ENCODE data around the gene RBCK1. TPM values are rescaled to one million over a fixed set of nuclear protein-coding genes. Genes with fewer than 3 reads are reported as not detected.

Gene RBCK1
- total RNA-seq, 1 experiment from 2014 or later: 46.8 TPM

- H3K23me2 ChIP-seq (ENCODE audit: insufficient read length, low read depth, low read length, poor library complexity, severe bottlenecking): no peaks in the 10 kb centered on the region
- no peak overlapping the region for H4K91ac ChIP-seq (ENCODE audit: insufficient read length, low read depth, low read length)
- H2AK5ac ChIP-seq (ENCODE audit: insufficient read length, low read length): no peak overlapping the region
- H3K4me1 ChIP-seq (ENCODE audit: insufficient read depth, low read length): no peaks in the 10 kb centered on the region
- no CpG with 5 or more reads among the region's 1 CpG for WGBS (ENCODE audit: extremely low coverage, insufficient read length, low lambda C conversion rate)
- no peak overlapping the region for H3K9ac ChIP-seq (ENCODE audit: extremely low read depth, insufficient read length, low read length)
- H2BK20ac ChIP-seq (ENCODE audit: low read depth, low read length, poor library complexity, severe bottlenecking): no peak overlapping the region
- Mint-ChIP-seq H3K9me3 (peaks cover 43 to 45% of the 10 kb centered on the region in 2 experiments), H3K4me1 (no peaks in the 10 kb centered on the region), H3K27ac (no peak overlapping the region), H3K36me3 (ENCODE audit: insufficient read depth in 1 of 3, low read depth in 3 of 3) (peaks cover 22 to 53% (median 28%) of the 10 kb centered on the region in 3 experiments), H3K27me3 (ENCODE audit: low read depth) (peaks cover 33% of the 10 kb centered on the region), H3K4me3 (no peak overlapping the region)
- no peak overlapping the region for H3K14ac ChIP-seq (ENCODE audit: insufficient read depth, low read length)
- no peak overlapping the region for H3K4ac ChIP-seq (ENCODE audit: low read depth, low read length)
- no peak overlapping the region for H2BK5ac ChIP-seq (ENCODE audit: insufficient read length, low read length)
- H3K27ac ChIP-seq (ENCODE audit: insufficient read length, low read depth, low read length): no peak overlapping the region
- H4K8ac ChIP-seq (replicated peaks; ENCODE audit: insufficient read length, low read depth, low read length): no peak overlapping the region
- H3K79me2 ChIP-seq (ENCODE audit: insufficient read depth, low read length): no peaks in the 10 kb centered on the region
- DNase-seq: no peak
- no peaks in the 10 kb centered on the region for H4K20me1 ChIP-seq (ENCODE audit: control insufficient read depth, insufficient read depth, insufficient read length)
- H3K23ac ChIP-seq (ENCODE audit: insufficient read length, low read depth, low read length): no peak overlapping the region
- no peak overlapping the region for H3K4me2 ChIP-seq (ENCODE audit: insufficient read depth, insufficient read length, low read length)
- H3K56ac ChIP-seq (ENCODE audit: insufficient read length, low read depth, low read length): no peak overlapping the region
- TF ChIP-seq, protein P1, sequence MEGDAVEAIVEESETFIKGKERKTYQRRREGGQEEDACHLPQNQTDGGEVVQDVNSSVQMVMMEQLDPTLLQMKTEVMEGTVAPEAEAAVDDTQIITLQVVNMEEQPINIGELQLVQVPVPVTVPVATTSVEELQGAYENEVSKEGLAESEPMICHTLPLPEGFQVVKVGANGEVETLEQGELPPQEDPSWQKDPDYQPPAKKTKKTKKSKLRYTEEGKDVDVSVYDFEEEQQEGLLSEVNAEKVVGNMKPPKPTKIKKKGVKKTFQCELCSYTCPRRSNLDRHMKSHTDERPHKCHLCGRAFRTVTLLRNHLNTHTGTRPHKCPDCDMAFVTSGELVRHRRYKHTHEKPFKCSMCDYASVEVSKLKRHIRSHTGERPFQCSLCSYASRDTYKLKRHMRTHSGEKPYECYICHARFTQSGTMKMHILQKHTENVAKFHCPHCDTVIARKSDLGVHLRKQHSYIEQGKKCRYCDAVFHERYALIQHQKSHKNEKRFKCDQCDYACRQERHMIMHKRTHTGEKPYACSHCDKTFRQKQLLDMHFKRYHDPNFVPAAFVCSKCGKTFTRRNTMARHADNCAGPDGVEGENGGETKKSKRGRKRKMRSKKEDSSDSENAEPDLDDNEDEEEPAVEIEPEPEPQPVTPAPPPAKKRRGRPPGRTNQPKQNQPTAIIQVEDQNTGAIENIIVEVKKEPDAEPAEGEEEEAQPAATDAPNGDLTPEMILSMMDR (conservative IDR thresholded peaks at IDR 0.05): no peak
- no peak overlapping the region for H3K18ac ChIP-seq (ENCODE audit: insufficient read length, low read depth, low read length)
- H4K5ac ChIP-seq (ENCODE audit: insufficient read length, low read depth, low read length): no peak overlapping the region
- no peak overlapping the region for H2AFZ ChIP-seq (ENCODE audit: low read length)
- no peaks in the 10 kb centered on the region for H3K27me3 ChIP-seq (ENCODE audit: insufficient read depth, low read length)
- H3K9me3 ChIP-seq (ENCODE audit: control insufficient read depth, low read depth, low read length): peaks cover 30% of the 10 kb centered on the region
- no peak overlapping the region for H3T11ph ChIP-seq (ENCODE audit: low read length)
- H2BK120ac ChIP-seq (ENCODE audit: low read depth, low read length, poor library complexity, severe bottlenecking): no peak overlapping the region
- no peak overlapping the region for H2BK15ac ChIP-seq (ENCODE audit: low read depth, low read length)
- no peak overlapping the region for H2BK12ac ChIP-seq (ENCODE audit: insufficient read length, low read depth, low read length)
- H3K79me1 ChIP-seq (ENCODE audit: insufficient read depth, low read depth, low read length, poor library complexity, severe bottlenecking): no peaks in the 10 kb centered on the region
Measured at GRCh38 chr20:472889-473292, 64.8 kb downstream of the RBCK1 start.

Measured in H9 (cell line).